Activated CD4-positive, CD25-positive, alpha-beta regulatory T cell treated with anti-CD3 and anti-CD28 coated beads, Interleukin-2, amount 50 U/mL, for 72 hours (primary cell): ENCODE measurements around the gene DISP2.
A peak's percentile ranks its signal among the peaks of the same experiment; 100 is the strongest.

Experiments
- DNase-seq: peaks from one replicate; pipeline ENCODE4 v3.0.0; 2021

The DISP2 gene

GRCh38 chr15:40366457-40367370 lies 8.7 kb downstream of the DISP2 start:
- no peak for DNase-seq

GRCh38 chr15:40367371-40367685 lies 9.3 kb downstream of the DISP2 start:
- no peak for DNase-seq

- peak; percentile 81 for DNase-seq
Measured at GRCh38 chr15:40367686-40368611, 9.9 kb downstream of the DISP2 start.

- DNase-seq = no peak
Measured at GRCh38 chr15:40368719-40369473, 10.9 kb downstream of the DISP2 start.

GRCh38 chr15:40369474-40369869 lies 11.5 kb downstream of the DISP2 start:
- no peak for DNase-seq

- no peak for DNase-seq
Measured at GRCh38 chr15:40369971-40370370, 12.0 kb downstream of the DISP2 start.

GRCh38 chr15:40372981-40373380 lies 15.0 kb downstream of the DISP2 start:
- no peak for DNase-seq

GRCh38 chr15:40377606-40378005 lies 19.6 kb downstream of the DISP2 start:
- no peak for DNase-seq

GRCh38 chr15:40379374-40379773 lies 21.4 kb downstream of the DISP2 start:
- DNase-seq = no peak

- DNase-seq = no peak
Measured at GRCh38 chr15:40379853-40380252, 21.8 kb downstream of the DISP2 start.

GRCh38 chr15:40380636-40381035 lies 22.6 kb downstream of the DISP2 start:
- DNase-seq = no peak

GRCh38 chr15:40381818-40382529 lies 24.0 kb downstream of the DISP2 start:
- no peak for DNase-seq

GRCh38 chr15:40382580-40383456 lies 24.8 kb downstream of the DISP2 start, which contains the start of gene KNSTRN:
Gene KNSTRN (plus strand): TSS chr15:40382721. CDS start chr15:40382836, 115 bp downstream.
- peak; percentile 87 for DNase-seq

GRCh38 chr15:40386480-40386879 lies 28.5 kb downstream of the DISP2 start:
- no peak for DNase-seq

- no peak for DNase-seq
Measured at GRCh38 chr15:40388941-40389823, 31.2 kb downstream of the DISP2 start.

- DNase-seq = no peak
Measured at GRCh38 chr15:40389824-40390595, 32.0 kb downstream of the DISP2 start.

GRCh38 chr15:40392986-40393948 lies 35.2 kb downstream of the DISP2 start:
- DNase-seq = no peak
